GM19463 (cell line): ENCODE data around the gene ST3GAL3.
"Not testable (repeated sequence)": the region's sequence is repeated elsewhere in the genome, so short reads cannot be mapped to it uniquely, and the experiment has no call there.

Experiments
- ATAC-seq: cut with Tn5 transposase; IDR thresholded peaks from one replicate; pipeline ENCODE4 v1.9.1; 2021; ENCODE audit warnings: mild to moderate bottlenecking, moderate library complexity; ENCODE audit not compliant: unreplicated experiment

ST3GAL3 gene

DNA sequence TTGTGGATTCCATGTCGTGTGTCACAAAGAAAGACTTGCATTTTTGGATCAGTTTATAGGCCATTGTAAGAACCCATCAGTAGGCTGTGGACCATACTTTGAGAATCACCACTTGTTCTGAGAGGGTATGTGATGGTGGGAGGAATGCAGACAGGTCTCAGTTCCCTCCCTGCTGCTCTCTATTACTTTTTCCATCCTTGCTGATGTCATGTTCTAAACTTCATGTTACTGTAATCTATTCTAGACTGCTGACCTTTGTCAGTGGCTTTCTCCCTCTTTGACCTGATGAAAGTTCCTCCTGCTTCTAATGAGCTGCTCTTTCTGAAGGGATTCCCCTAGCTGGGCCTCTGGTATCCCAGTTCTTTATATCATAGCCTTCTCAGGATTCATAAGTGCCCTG, 46.1 kb downstream of the ST3GAL3 start:
- ATAC-seq = no peak

GRCh38 chr1:43754892-43755291, 47.6 kb downstream of the ST3GAL3 start:
- ATAC-seq = no peak

DNA sequence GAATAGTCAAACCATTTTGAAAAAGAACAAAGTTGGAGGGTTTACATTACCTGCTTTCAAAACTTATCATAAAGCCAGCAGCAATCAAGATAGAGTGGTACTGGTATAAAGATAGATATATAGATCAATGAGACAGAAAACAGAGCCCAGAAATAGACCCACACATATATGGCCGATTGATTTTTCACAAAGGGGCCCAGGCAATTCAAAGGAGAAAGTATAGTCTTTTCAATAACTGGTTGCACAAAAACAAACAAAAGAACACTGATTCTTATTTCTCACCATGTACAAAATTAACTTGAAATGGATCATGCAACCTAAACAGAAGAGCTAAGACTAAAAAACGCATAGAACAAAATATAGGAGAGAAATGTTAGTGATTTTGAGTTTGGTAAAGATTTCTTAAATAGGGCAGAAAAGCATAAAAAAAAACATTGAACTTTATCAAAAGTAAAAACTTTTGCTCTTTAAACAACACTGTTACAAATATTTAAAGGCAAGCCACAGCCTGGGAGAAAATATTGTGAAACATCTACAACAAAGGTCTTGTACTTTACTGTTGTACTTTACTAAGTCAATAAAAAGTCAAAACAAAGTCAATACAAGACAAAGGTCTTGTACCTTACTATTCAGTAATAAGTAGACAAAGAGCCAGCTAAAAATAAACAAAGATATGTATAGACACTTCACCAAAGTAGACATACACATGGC, 50.2 kb downstream of the ST3GAL3 start:
- ATAC-seq = no peak

- no peak for ATAC-seq
Measured at GRCh38 chr1:43760745-43761317, 53.5 kb downstream of the ST3GAL3 start.

- no peak for ATAC-seq
Measured at GRCh38 chr1:43763497-43763973, 56.2 kb downstream of the ST3GAL3 start.

DNA sequence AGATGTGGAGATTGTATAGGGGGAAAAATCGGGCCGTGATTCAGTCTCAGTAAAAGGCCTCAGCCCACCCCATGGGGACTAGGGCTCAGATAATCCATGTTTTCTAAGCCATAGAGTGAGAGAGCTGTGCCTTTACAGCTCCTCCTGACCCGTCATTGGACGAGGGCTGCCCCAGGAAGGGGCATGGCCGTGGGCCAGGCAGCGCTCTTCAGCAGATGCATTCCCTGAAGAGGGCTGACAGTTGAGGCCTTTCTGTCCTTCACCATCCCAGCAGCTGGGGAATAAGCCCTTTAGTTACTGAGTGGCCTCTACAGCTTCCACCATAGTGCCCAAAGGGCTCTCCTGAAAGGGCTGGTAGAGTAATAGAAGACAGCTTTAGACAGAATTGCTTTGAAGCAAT, 57.2 kb downstream of the ST3GAL3 start:
- ATAC-seq = no peak

DNA sequence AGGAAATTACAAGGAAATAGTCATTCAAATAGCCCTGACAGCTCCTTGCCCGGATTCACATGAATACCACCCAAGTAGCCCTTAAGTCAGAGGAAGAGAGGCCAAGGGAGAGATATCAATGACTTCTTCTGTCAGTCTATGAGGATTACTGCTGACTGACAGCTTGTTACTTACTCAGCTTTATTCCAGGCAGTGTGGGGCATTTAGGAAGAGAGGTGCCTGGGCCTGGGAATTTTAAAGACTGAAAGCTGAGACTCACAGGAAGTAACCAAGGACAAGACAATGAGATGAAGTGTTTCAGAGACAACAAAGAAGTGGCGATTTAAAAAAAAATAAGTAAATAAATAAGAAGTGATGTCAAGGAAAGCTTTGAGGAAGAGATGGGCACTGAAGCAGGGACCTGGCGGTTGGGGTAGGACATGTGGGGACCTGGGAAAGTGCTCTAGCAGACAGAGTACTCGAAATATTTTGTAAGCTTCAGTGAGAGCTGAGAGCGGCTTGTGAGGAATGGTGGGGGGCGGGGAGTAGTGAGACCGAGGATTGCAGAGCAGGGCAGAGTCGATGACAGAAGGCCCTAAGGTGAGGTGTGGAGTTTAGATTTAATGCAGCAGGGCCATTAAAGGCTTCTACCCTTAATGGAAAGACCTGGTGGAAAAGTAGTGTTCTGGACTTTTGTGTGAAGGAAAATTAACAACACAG, 58.9 kb downstream of the ST3GAL3 start:
- ATAC-seq = no peak

- no peak for ATAC-seq
Measured at GRCh38 chr1:43766818-43767525, 59.6 kb downstream of the ST3GAL3 start.

DNA sequence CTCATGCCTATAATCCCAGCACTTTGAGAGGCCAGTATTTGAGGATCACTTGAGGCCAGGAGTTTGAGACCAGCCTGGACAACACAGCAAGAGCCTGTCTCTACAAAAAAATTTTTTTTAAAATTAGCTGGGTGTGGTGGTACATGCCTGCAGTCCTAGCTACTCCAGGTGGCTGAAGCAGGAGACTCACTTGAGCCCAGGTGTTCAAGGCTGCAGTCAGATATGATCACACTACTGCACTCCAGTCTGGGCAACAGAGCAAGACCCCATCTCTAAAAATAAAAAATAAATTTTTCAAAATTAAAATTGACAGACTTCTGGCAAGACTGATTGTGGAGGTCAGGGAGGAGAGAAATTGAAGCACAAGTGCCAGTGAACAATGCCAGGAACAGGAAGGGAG, 60.8 kb downstream of the ST3GAL3 start:
- no peak for ATAC-seq

- ATAC-seq = no peak
Measured at GRCh38 chr1:43769350-43769908, 62.1 kb downstream of the ST3GAL3 start.

- no peak for ATAC-seq
Measured at GRCh38 chr1:43770111-43770510, 62.8 kb downstream of the ST3GAL3 start.

DNA sequence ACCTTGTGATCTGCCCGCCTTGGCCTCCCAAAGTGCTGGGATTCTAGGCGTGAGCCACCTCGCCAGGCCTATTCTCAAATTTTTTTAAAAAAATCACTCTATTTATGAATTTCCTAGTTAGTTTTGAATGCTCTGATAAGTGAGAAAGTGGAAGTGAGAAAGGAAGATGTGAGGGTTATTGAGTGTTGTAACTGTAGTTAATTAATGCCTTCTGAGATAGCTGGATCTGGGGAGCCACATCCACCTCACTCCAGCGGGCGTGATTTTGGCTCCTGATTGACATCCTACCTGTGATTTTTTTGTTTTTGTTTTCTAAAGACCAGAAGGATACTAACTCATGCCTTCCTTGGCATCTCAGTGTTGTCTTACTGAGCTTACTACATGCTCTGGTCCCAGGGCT, 65.6 kb downstream of the ST3GAL3 start:
- ATAC-seq = no peak

- ATAC-seq = no peak
Measured at GRCh38 chr1:43773821-43774220, 66.5 kb downstream of the ST3GAL3 start.

GRCh38 chr1:43774359-43774758, 67.0 kb downstream of the ST3GAL3 start:
- no peak for ATAC-seq

- ATAC-seq = no peak
Measured at GRCh38 chr1:43776043-43776761, 68.9 kb downstream of the ST3GAL3 start.

GRCh38 chr1:43777916-43778315, 70.6 kb downstream of the ST3GAL3 start:
- ATAC-seq = not testable (repeated sequence)

- ATAC-seq = no peak
Measured at GRCh38 chr1:43779266-43779665, 71.9 kb downstream of the ST3GAL3 start.

DNA sequence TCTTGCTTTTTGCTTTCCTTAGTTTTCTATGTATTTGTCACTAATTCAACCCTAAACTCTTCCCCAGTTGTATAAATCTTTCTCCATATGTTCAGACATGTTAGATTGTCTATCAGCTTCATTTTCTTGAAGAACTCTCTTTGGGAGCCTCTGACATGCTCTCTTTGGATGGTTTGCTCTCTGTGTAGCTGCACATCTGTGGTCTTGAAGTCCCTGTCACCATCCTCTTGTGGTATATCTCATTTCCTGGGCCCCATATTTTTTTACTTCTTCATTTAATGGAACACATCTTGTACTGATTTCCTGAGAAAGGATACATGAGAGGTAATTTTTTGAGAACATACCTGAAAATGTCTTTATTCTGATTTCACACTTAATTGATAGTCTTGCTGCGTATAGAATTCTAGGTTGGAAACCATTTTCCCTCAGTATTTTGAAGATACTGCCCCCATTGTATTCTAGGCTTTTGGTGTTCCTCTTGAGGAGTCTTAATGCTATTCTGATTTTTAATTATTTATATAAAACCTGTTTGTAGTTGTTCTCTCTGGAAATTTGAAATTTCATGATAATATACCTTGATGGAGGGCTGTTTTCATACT, 72.6 kb downstream of the ST3GAL3 start:
- no peak for ATAC-seq

DNA sequence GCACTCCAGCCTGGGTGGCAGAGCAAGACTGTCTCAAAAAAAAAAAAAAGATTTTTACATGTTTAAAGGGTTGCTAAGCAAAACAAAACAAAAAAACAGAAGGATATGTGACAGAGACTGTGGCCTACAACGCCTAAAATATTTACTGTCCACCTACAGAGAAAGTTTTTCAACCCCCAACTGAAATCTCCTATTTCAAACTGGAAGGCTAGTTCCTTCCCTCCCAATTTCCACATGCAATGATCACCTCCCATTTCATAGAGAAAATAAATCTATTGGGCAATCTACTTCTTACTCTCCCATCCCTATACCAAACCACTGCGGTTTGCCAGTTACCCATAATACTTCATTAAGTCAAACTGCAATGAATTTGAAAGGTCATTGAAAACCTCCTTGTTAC, 74.2 kb downstream of the ST3GAL3 start:
- no peak for ATAC-seq

- no peak for ATAC-seq
Measured at GRCh38 chr1:43783096-43783670, 75.8 kb downstream of the ST3GAL3 start.
